ENCODE data around the gene GRK5.
"Not testable (repeated sequence)": the region's sequence is repeated elsewhere in the genome, so short reads cannot be mapped to it uniquely, and the experiment has no call there.

The GRK5 gene

GRCh38 chr10:119270762-119271366 lies 63.5 kb downstream of the GRK5 start:
- Histone ChIP-seq H3K27ac (ENCODE audit: low read length) (no peak overlapping the region), H3K36me3 (ENCODE audit: control insufficient read depth, low read depth, low read length) (no peaks in the 10 kb centered on the region), H3K4me3 (ENCODE audit: low read length) (no peak overlapping the region), H3K4me1 (ENCODE audit: control insufficient read depth, low read depth, low read length) (no peaks in the 10 kb centered on the region), H3K27me3 (ENCODE audit: control insufficient read depth, insufficient read depth, low read length) (no peaks in the 10 kb centered on the region), H3K9ac (ENCODE audit: low read length) (no peak overlapping the region), H3K9me3 (ENCODE audit: control insufficient read depth, low read depth, low read length) (no peaks in the 10 kb centered on the region)

- H3K4me3 ChIP-seq (ENCODE audit: low read length); H3K9ac ChIP-seq (ENCODE audit: low read length): not testable (repeated sequence)
Observed at GRCh38 chr10:119272338-119272734, 65.0 kb downstream of the GRK5 start.

GRCh38 chr10:119272736-119273135 lies 65.4 kb downstream of the GRK5 start:
- H3K4me1 ChIP-seq (ENCODE audit: control insufficient read depth, low read depth, low read length) = no peaks in the 10 kb centered on the region
- H3K27me3 ChIP-seq (ENCODE audit: control insufficient read depth, insufficient read depth, low read length) = no peaks in the 10 kb centered on the region
- no peak overlapping the region for H3K9ac ChIP-seq (ENCODE audit: low read length)
- H3K27ac ChIP-seq (ENCODE audit: low read length) = no peak overlapping the region
- H3K4me3 ChIP-seq (ENCODE audit: low read length) = no peak overlapping the region
- H3K36me3 ChIP-seq (ENCODE audit: control insufficient read depth, low read depth, low read length) = no peaks in the 10 kb centered on the region
- no peaks in the 10 kb centered on the region for H3K9me3 ChIP-seq (ENCODE audit: control insufficient read depth, low read depth, low read length)

More at GRCh38 chr10:119272338-119272734, 65.0 kb downstream of the GRK5 start:
- H3K4me1 ChIP-seq (ENCODE audit: control insufficient read depth, low read depth, low read length); H3K27me3 ChIP-seq (ENCODE audit: control insufficient read depth, insufficient read depth, low read length); H3K27ac ChIP-seq (ENCODE audit: low read length); H3K9me3 ChIP-seq (ENCODE audit: control insufficient read depth, low read depth, low read length); H3K36me3 ChIP-seq (ENCODE audit: control insufficient read depth, low read depth, low read length): not testable (repeated sequence)

- no peaks in the 10 kb centered on the region for H3K36me3 ChIP-seq (ENCODE audit: control insufficient read depth, low read depth, low read length)
- no peaks in the 10 kb centered on the region for H3K4me1 ChIP-seq (ENCODE audit: control insufficient read depth, low read depth, low read length)
- no peaks in the 10 kb centered on the region for H3K27me3 ChIP-seq (ENCODE audit: control insufficient read depth, insufficient read depth, low read length)
- no peak overlapping the region for H3K4me3 ChIP-seq (ENCODE audit: low read length)
- H3K9me3 ChIP-seq (ENCODE audit: control insufficient read depth, low read depth, low read length) = no peaks in the 10 kb centered on the region
- no peak overlapping the region for H3K9ac ChIP-seq (ENCODE audit: low read length)
- no peak overlapping the region for H3K27ac ChIP-seq (ENCODE audit: low read length)
Observed at GRCh38 chr10:119273413-119273812, 66.0 kb downstream of the GRK5 start.

- no peak overlapping the region for H3K9ac ChIP-seq (ENCODE audit: low read length)
- no peaks in the 10 kb centered on the region for H3K27me3 ChIP-seq (ENCODE audit: control insufficient read depth, insufficient read depth, low read length)
- H3K27ac ChIP-seq (ENCODE audit: low read length) = no peak overlapping the region
- H3K4me1 ChIP-seq (ENCODE audit: control insufficient read depth, low read depth, low read length) = no peaks in the 10 kb centered on the region
- no peak overlapping the region for H3K4me3 ChIP-seq (ENCODE audit: low read length)
- no peaks in the 10 kb centered on the region for H3K36me3 ChIP-seq (ENCODE audit: control insufficient read depth, low read depth, low read length)
- no peaks in the 10 kb centered on the region for H3K9me3 ChIP-seq (ENCODE audit: control insufficient read depth, low read depth, low read length)
Observed at GRCh38 chr10:119274519-119275045, 67.2 kb downstream of the GRK5 start.

- Histone ChIP-seq H3K4me3 (ENCODE audit: low read length) (no peak overlapping the region), H3K27ac (ENCODE audit: low read length) (no peak overlapping the region), H3K4me1 (ENCODE audit: control insufficient read depth, low read depth, low read length) (no peaks in the 10 kb centered on the region), H3K9me3 (ENCODE audit: control insufficient read depth, low read depth, low read length) (no peaks in the 10 kb centered on the region), H3K36me3 (ENCODE audit: control insufficient read depth, low read depth, low read length) (no peaks in the 10 kb centered on the region), H3K9ac (ENCODE audit: low read length) (no peak overlapping the region), H3K27me3 (ENCODE audit: control insufficient read depth, insufficient read depth, low read length) (no peaks in the 10 kb centered on the region)
Observed at GRCh38 chr10:119275085-119275484, 67.7 kb downstream of the GRK5 start.

GRCh38 chr10:119276194-119276593 lies 68.8 kb downstream of the GRK5 start:
- H3K27ac ChIP-seq (ENCODE audit: low read length); H3K4me1 ChIP-seq (ENCODE audit: control insufficient read depth, low read depth, low read length); H3K9ac ChIP-seq (ENCODE audit: low read length): not testable (repeated sequence)

GRCh38 chr10:119278126-119278709 lies 70.8 kb downstream of the GRK5 start:
- H3K4me1 ChIP-seq (ENCODE audit: control insufficient read depth, low read depth, low read length) = no peaks in the 10 kb centered on the region
- H3K9ac ChIP-seq (ENCODE audit: low read length) = no peak overlapping the region
- no peaks in the 10 kb centered on the region for H3K27me3 ChIP-seq (ENCODE audit: control insufficient read depth, insufficient read depth, low read length)
- no peak overlapping the region for H3K4me3 ChIP-seq (ENCODE audit: low read length)
- H3K36me3 ChIP-seq (ENCODE audit: control insufficient read depth, low read depth, low read length) = no peaks in the 10 kb centered on the region
- H3K27ac ChIP-seq (ENCODE audit: low read length) = no peak overlapping the region
- no peaks in the 10 kb centered on the region for H3K9me3 ChIP-seq (ENCODE audit: control insufficient read depth, low read depth, low read length)

More at GRCh38 chr10:119276194-119276593, 68.8 kb downstream of the GRK5 start:
- not testable (repeated sequence) for H3K27me3 ChIP-seq (ENCODE audit: control insufficient read depth, insufficient read depth, low read length); H3K36me3 ChIP-seq (ENCODE audit: control insufficient read depth, low read depth, low read length); H3K4me3 ChIP-seq (ENCODE audit: low read length); H3K9me3 ChIP-seq (ENCODE audit: control insufficient read depth, low read depth, low read length)

- H3K4me3 ChIP-seq (ENCODE audit: low read length) = no peak overlapping the region
- no peak overlapping the region for H3K9ac ChIP-seq (ENCODE audit: low read length)
- no peaks in the 10 kb centered on the region for H3K9me3 ChIP-seq (ENCODE audit: control insufficient read depth, low read depth, low read length)
- H3K36me3 ChIP-seq (ENCODE audit: control insufficient read depth, low read depth, low read length) = no peaks in the 10 kb centered on the region
- no peaks in the 10 kb centered on the region for H3K4me1 ChIP-seq (ENCODE audit: control insufficient read depth, low read depth, low read length)
- H3K27ac ChIP-seq (ENCODE audit: low read length) = no peak overlapping the region
- no peaks in the 10 kb centered on the region for H3K27me3 ChIP-seq (ENCODE audit: control insufficient read depth, insufficient read depth, low read length)
Observed at GRCh38 chr10:119279441-119279840, 72.1 kb downstream of the GRK5 start.

- H3K27ac ChIP-seq (ENCODE audit: low read length) = no peak overlapping the region
- H3K4me1 ChIP-seq (ENCODE audit: control insufficient read depth, low read depth, low read length) = no peaks in the 10 kb centered on the region
- H3K9me3 ChIP-seq (ENCODE audit: control insufficient read depth, low read depth, low read length) = no peaks in the 10 kb centered on the region
- no peak overlapping the region for H3K9ac ChIP-seq (ENCODE audit: low read length)
- H3K27me3 ChIP-seq (ENCODE audit: control insufficient read depth, insufficient read depth, low read length) = no peaks in the 10 kb centered on the region
- no peak overlapping the region for H3K4me3 ChIP-seq (ENCODE audit: low read length)
- H3K36me3 ChIP-seq (ENCODE audit: control insufficient read depth, low read depth, low read length) = no peaks in the 10 kb centered on the region
Observed at GRCh38 chr10:119281581-119282071, 74.3 kb downstream of the GRK5 start.

- H3K9me3 ChIP-seq (ENCODE audit: control insufficient read depth, low read depth, low read length) = no peaks in the 10 kb centered on the region
- no peak overlapping the region for H3K9ac ChIP-seq (ENCODE audit: low read length)
- no peak overlapping the region for H3K27ac ChIP-seq (ENCODE audit: low read length)
- H3K4me3 ChIP-seq (ENCODE audit: low read length) = no peak overlapping the region
- H3K27me3 ChIP-seq (ENCODE audit: control insufficient read depth, insufficient read depth, low read length) = no peaks in the 10 kb centered on the region
- no peaks in the 10 kb centered on the region for H3K4me1 ChIP-seq (ENCODE audit: control insufficient read depth, low read depth, low read length)
- H3K36me3 ChIP-seq (ENCODE audit: control insufficient read depth, low read depth, low read length) = no peaks in the 10 kb centered on the region
Observed at GRCh38 chr10:119282446-119282845, 75.1 kb downstream of the GRK5 start.

- Histone ChIP-seq H3K36me3 (ENCODE audit: control insufficient read depth, low read depth, low read length) (no peaks in the 10 kb centered on the region), H3K9me3 (ENCODE audit: control insufficient read depth, low read depth, low read length) (no peaks in the 10 kb centered on the region), H3K27me3 (ENCODE audit: control insufficient read depth, insufficient read depth, low read length) (no peaks in the 10 kb centered on the region), H3K4me3 (ENCODE audit: low read length) (no peak overlapping the region), H3K27ac (ENCODE audit: low read length) (no peak overlapping the region), H3K4me1 (ENCODE audit: control insufficient read depth, low read depth, low read length) (no peaks in the 10 kb centered on the region), H3K9ac (ENCODE audit: low read length) (no peak overlapping the region)
Observed at GRCh38 chr10:119283387-119283786, 76.0 kb downstream of the GRK5 start.
